DND-41 (cell line): Measurements from ENCODE around the gene MAP3K15.

Experiments
- CTCF ChIP-seq: IDR thresholded peaks from 2 replicates; pipeline ENCODE4 v1.5.1; 2012; ENCODE audit warnings: borderline replicate concordance, low read length, moderate library complexity, mild to moderate bottlenecking; ENCODE audit not compliant: poor library complexity, severe bottlenecking; ENCODE audit errors: extremely low read depth
- EZH2 ChIP-seq: IDR thresholded peaks from 3 replicates; pipeline ENCODE4 v1.6.1; 2012; ENCODE audit warnings: borderline replicate concordance, low read depth, mild to moderate bottlenecking, moderate library complexity, low read length, inconsistent platforms; ENCODE audit not compliant: severe bottlenecking

- TF ChIP-seq CTCF (no peak), EZH2 (no peak)
Observed at GRCh38 chrX:19512961-19513360, 2.3 kb downstream of the MAP3K15 start.
